ENCODE measurements around the gene SLC12A2.

The SLC12A2 gene

GRCh38 chr5:128169401-128170017, 85.9 kb downstream of the SLC12A2 start:
- DNase-seq (ENCODE audit: low read depth) = no peak

- DNase-seq (ENCODE audit: low read depth) = no peak
Observed at GRCh38 chr5:128172102-128172501, 88.5 kb downstream of the SLC12A2 start.

GRCh38 chr5:128174951-128175350, 91.4 kb downstream of the SLC12A2 start:
- peak; percentile 52 for DNase-seq (ENCODE audit: low read depth)

DNA sequence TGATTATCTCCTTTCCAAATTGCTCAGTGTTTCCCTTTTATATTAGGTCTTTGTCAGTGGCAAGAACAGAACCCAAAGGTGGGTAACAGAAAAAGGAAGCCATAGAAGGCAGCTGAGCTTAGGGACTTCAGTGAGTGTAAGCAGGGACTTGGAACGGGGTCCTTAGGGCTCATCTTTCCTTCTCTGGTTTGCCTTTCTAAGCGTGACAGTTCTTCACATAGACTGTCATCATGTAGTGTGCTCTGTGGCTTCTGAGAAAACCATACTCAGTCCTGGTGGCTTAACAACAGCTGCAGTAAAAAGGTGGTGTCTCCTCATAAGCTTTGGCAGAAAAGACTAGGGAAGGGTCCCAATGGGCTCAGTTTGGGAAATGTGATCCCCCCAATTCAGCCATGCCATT, 108.8 kb downstream of the SLC12A2 start:
- DNase-seq (ENCODE audit: low read depth) = no peak

- DNase-seq (ENCODE audit: low read depth) = no peak
Observed at GRCh38 chr5:128193665-128194390, 110.3 kb downstream of the SLC12A2 start.

- no peak for DNase-seq (ENCODE audit: low read depth)
Observed at GRCh38 chr5:128195316-128195715, 111.8 kb downstream of the SLC12A2 start.

DNA sequence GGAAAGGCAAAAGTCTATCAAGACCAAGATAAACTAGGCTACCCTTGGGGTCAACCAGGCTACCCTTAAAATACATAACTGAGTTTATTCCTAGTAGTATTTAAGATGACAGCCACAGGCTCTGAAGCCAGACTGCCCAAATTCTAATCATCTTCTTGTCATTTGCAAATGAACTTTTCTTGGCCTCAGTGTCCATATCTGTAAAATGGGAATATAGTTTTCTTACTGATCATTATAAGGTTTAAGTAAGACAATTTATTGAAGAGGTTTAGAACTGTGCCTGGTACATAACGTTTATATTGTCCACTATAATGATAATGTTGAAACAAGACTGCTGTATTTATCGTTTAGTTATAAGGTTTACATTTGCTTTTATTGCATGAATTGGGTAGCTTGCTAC, 112.5 kb downstream of the SLC12A2 start:
- DNase-seq (ENCODE audit: low read depth) = no peak

DNA sequence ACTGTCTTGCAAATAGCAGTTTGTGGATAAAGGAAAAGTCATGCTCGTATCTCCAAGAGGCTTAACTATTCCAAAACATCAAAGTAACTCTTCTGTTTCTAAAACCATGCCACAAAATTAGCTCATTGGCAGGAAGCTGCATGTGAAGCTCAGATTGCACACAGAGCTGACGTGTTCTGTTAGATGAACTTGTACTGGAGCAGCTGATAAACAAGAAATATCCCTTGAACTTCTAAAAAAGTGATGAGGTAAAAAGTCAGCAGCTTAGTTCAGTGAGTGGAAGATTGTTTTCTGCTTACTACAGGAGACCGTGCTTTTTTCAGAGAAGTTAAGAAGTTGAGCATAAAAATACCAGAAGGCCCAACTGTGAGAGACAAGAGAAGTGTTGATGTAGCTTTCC, 113.2 kb downstream of the SLC12A2 start:
- no peak for DNase-seq (ENCODE audit: low read depth)

DNA sequence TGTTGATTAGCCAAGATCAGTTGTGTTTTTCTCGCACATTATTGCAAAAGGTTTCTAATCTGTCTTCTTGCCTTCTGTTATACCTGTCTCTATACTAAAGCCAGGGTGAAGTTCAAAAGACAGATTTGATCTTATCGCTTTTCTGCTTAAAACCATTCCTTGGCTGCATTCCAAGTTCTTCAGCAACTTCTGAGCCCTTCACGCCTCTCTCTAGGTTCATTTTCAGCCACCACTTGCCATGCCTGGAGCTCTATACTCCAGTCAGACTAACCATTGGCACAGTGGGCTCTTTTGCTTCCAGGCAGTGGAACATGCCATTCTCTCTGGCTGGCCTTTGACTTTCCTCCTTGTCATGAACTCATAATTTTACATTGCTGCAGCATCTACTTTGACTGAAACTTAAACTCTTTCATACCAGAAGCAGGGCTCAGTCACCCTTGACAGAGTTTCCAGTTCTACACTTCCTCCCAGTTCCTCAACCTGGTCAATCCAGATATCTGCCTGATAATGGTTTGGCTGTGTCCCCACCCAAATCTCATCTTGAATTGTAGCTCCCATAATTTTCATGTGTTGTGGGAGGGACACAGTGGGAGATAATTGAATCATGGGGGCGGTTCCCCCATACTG, 114.4 kb downstream of the SLC12A2 start:
- DNase-seq (ENCODE audit: low read depth) = no peak

DNA sequence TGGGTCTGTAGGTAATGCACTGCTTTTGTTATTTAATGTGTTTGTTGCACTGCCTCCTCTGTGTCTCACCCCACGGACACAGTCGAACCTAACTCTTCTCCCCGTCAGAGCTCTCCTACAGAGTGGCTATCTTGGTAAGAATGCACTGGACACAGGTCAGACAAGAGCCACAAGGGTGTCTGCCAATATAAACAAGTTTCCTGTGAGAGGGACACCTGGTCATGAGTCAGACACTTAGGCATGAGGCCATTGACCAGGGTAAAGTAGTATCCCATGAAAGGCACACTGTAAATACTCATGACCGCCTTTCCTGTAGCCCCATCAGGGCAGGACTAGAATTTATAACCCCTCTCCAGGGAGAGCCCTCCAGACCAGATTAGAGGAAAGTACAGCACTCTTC, 115.5 kb downstream of the SLC12A2 start:
- DNase-seq (ENCODE audit: low read depth) = peak; percentile 48

GRCh38 chr5:128199611-128200010, 116.0 kb downstream of the SLC12A2 start:
- DNase-seq (ENCODE audit: low read depth) = no peak

GRCh38 chr5:128201065-128201926, 117.7 kb downstream of the SLC12A2 start:
- peak; percentile 75 for DNase-seq (ENCODE audit: low read depth)

DNA sequence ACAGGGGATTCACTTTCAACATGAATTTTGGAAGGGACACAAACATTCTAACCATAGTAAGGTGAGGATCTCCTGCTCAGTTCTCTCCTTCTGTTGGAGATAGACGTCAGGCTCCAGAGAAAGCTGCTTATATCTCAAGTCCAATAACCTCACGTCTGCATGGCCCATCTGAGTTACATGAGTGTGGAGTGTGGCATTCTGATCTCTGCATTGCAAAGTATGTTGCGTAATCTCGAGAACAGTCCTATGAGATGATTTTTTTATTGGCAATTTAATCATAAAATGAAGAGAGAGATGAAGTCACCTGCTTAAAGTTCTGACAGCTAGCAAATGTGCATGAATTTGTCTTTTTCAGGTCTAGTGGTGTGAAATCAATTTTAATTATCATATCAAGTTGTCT, 118.8 kb downstream of the SLC12A2 start:
- no peak for DNase-seq (ENCODE audit: low read depth)

GRCh38 chr5:128208436-128208835, 124.9 kb downstream of the SLC12A2 start:
- DNase-seq (ENCODE audit: low read depth) = no peak

DNA sequence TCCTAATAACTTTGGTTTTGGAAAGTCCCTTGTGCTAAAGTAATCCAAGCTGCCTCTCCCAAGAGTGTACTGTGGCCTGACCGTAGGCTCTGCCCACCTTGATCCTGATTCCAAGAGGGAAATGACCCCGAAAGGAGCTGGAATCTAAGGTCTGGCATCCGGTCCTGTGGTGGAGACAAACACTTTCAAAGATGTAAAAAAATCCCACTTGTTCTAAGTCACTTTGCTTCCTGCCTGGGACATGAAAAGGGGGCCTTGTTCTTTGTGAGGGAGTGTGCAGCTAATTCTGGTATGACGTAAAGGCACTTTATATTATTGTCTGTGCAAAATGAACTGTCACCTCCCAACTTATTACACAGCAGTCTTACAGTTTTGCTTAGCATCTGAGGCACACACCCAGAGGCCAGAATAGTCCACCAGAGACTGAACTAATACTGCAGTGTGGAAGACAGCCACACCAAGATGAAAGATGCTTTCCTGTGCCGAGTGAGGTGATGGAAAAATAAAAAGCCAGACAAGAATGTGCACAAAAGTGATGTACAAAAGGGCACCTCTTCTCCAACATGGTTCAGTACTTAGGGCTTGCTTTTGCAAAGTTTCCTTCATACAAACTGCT, 128.7 kb downstream of the SLC12A2 start:
- DNase-seq (ENCODE audit: low read depth) = no peak

GRCh38 chr5:128213340-128213739, 129.8 kb downstream of the SLC12A2 start:
- peak; percentile 73 for DNase-seq (ENCODE audit: low read depth)

DNA sequence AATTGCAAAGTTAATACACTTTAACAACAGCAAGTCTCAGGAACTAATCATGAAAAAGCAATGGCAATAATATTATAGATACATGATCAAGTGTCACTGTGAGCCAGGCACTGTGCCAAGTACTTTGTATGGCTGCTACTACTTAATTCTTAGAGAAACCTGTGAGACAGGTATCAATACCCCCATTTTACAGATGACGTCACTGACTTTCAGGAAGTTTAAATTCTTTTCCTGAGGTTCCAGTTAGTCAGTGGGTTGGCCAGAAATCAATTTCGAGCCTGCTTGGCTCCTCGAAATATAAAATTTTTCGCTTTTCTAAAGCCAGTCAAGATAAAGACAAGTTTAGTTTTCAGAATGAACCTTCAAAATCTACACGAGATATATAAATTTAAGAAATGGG, 130.3 kb downstream of the SLC12A2 start:
- no peak for DNase-seq (ENCODE audit: low read depth)

GRCh38 chr5:128216285-128216684, 132.7 kb downstream of the SLC12A2 start:
- DNase-seq (ENCODE audit: low read depth) = no peak

GRCh38 chr5:128216860-128217531, 133.4 kb downstream of the SLC12A2 start:
- peak; percentile 71 for DNase-seq (ENCODE audit: low read depth)

- DNase-seq (ENCODE audit: low read depth) = no peak
Observed at GRCh38 chr5:128220841-128221240, 137.3 kb downstream of the SLC12A2 start.

DNA sequence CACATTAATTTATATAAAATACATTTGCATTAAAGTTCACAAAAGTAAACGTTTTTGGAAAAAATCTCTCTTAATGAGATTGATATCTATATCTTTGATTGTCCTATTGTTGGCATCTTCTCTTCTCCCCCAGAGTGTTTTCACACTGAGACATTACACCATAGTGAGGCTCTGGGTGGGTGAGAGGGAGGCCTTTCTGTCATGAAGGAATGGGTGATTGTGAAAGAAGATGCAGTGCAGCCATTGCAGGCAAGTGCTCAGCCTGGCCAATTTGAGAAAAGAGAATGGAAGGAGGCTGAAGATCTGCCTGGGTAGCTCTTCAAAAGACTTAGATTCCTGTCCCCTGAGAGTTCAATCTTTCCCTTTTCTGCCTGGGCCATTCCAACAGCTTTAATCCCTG, 140.8 kb downstream of the SLC12A2 start:
- DNase-seq (ENCODE audit: low read depth) = no peak
